HepG2 (cell line): ENCODE data around the gene BCAT1. TPM values are rescaled to one million over a fixed set of nuclear protein-coding genes. Genes with fewer than 3 reads are reported as not detected.

Experiments
- CBX2 ChIP-seq, 2 experiments: fragments of 200-600 bp in 1 of 2; sonication (generic); formaldehyde crosslinking in 1 of 2; IDR thresholded peaks; 2 replicates each; pipeline versions ENCODE4 v1.7.0 to v1.8.1; 2018 to 2022; ENCODE audit warnings: low read depth in 2 of 2, low read length in 1 of 2, mild to moderate bottlenecking in 1 of 2, missing genetic modification reagents in 1 of 2
- EP300 ChIP-seq, 3 experiments: sonication (generic) in 1 of 3; formaldehyde crosslinking in 1 of 3; IDR thresholded peaks; 2 replicates each; pipeline versions ENCODE4 v1.5.1 to v1.6.1; 2011 to 2020; ENCODE audit warnings: low read depth in 2 of 3, low read length in 2 of 3, borderline replicate concordance in 1 of 3, improper control_type of control experiment in 1 of 3, mild to moderate bottlenecking in 1 of 3, missing genetic modification reagents in 1 of 3, moderate library complexity in 1 of 3
- GZF1 ChIP-seq: sonication (generic); formaldehyde crosslinking; IDR thresholded peaks from 2 replicates; pipeline ENCODE4 v1.5.1; 2020; ENCODE audit warnings: mild to moderate bottlenecking, missing genetic modification reagents
- HDAC6 ChIP-seq: fragments of 200-600 bp; sonication (generic); IDR thresholded peaks from 2 replicates; pipeline ENCODE4 v1.7.0; 2017; ENCODE audit warnings: mild to moderate bottlenecking, antibody characterized with exemption, low read length, low read depth
- KDM5A ChIP-seq: fragments of 200-600 bp; sonication (generic); IDR thresholded peaks from 2 replicates; pipeline ENCODE4 v1.7.0; 2018; ENCODE audit warnings: antibody characterized with exemption, mild to moderate bottlenecking, low read length, borderline replicate concordance
- KLF12 ChIP-seq: sonication (generic); formaldehyde crosslinking; IDR thresholded peaks from 2 replicates; pipeline ENCODE4 v1.4.0; 2020; ENCODE audit warnings: missing genetic modification reagents, borderline replicate concordance
- KMT2B ChIP-seq: IDR thresholded peaks from 2 replicates; pipeline ENCODE4 v1.6.1; 2016; ENCODE audit warnings: missing genetic modification reagents, missing compliant biosample characterization
- MIER3 ChIP-seq: IDR thresholded peaks from 2 replicates; pipeline ENCODE4 v1.6.1; 2016; ENCODE audit warnings: missing compliant biosample characterization, borderline replicate concordance
- REXO4 ChIP-seq: sonication (generic); formaldehyde crosslinking; IDR thresholded peaks from 2 replicates; pipeline ENCODE4 v1.8.0; 2022; ENCODE audit warnings: missing genetic modification reagents, mild to moderate bottlenecking, borderline replicate concordance
- SATB2 ChIP-seq: sonication (generic); formaldehyde crosslinking; IDR thresholded peaks from 2 replicates; pipeline ENCODE4 v1.5.0; 2020; ENCODE audit warnings: missing genetic modification reagents
- SKI ChIP-seq: fragments of 450-650 bp; IDR thresholded peaks from one replicate; pipeline ENCODE4 v1.6.1; 2018; ENCODE audit warnings: mild to moderate bottlenecking; ENCODE audit not compliant: partially characterized antibody
- SRSF9 ChIP-seq: fragments of 200-400 bp; formaldehyde crosslinking; IDR thresholded peaks from 2 replicates; pipeline ENCODE4 v1.6.1; 2018; ENCODE audit warnings: borderline replicate concordance, mild to moderate bottlenecking, low read depth, low read length; ENCODE audit not compliant: insufficient read depth, poor library complexity, severe bottlenecking
- STAT5B ChIP-seq: sonication (generic); formaldehyde crosslinking; IDR thresholded peaks from 2 replicates; pipeline ENCODE4 v1.4.0; 2020; ENCODE audit warnings: missing genetic modification reagents
- TBX2 ChIP-seq: sonication (generic); formaldehyde crosslinking; IDR thresholded peaks from 2 replicates; pipeline ENCODE4 v1.5.0; 2020; ENCODE audit warnings: missing genetic modification reagents, mild to moderate bottlenecking, borderline replicate concordance
- ZFX ChIP-seq: sonication (generic); formaldehyde crosslinking; IDR thresholded peaks from 2 replicates; pipeline ENCODE4 v1.4.0; 2020; ENCODE audit warnings: mild to moderate bottlenecking, low read depth, missing genetic modification reagents, moderate library complexity
- ZNF124 ChIP-seq: sonication (generic); formaldehyde crosslinking; IDR thresholded peaks from 2 replicates; pipeline ENCODE4 v1.4.0; 2020; ENCODE audit warnings: missing genetic modification reagents
- ZNF138 ChIP-seq: sonication (generic); formaldehyde crosslinking; IDR thresholded peaks from 2 replicates; pipeline ENCODE4 v1.5.0; 2020; ENCODE audit warnings: mild to moderate bottlenecking, low read depth, missing genetic modification reagents
- ZNF207 ChIP-seq: fragments of 450-650 bp; IDR thresholded peaks from 2 replicates; pipeline ENCODE4 v1.6.1; 2016; ENCODE audit warnings: antibody characterized with exemption, borderline replicate concordance
- ZNF34 ChIP-seq: sonication (generic); formaldehyde crosslinking; IDR thresholded peaks from 2 replicates; pipeline ENCODE4 v1.4.0; 2020; ENCODE audit warnings: mild to moderate bottlenecking, missing genetic modification reagents, borderline replicate concordance
- ZNF44 ChIP-seq: sonication (generic); formaldehyde crosslinking; IDR thresholded peaks from 2 replicates; pipeline ENCODE4 v1.5.1; 2020; ENCODE audit warnings: mild to moderate bottlenecking, missing genetic modification reagents
- ZNF547 ChIP-seq: sonication (generic); formaldehyde crosslinking; IDR thresholded peaks from 2 replicates; pipeline ENCODE4 v1.5.1; 2020; ENCODE audit warnings: mild to moderate bottlenecking, missing genetic modification reagents
- ZNF567 ChIP-seq: sonication (generic); formaldehyde crosslinking; IDR thresholded peaks from 2 replicates; pipeline ENCODE4 v1.8.1; 2023; ENCODE audit warnings: mild to moderate bottlenecking, missing genetic modification reagents, borderline replicate concordance
- ZNF609 ChIP-seq: sonication (generic); formaldehyde crosslinking; IDR thresholded peaks from 2 replicates; pipeline ENCODE4 v1.4.0; 2020; ENCODE audit warnings: mild to moderate bottlenecking, missing genetic modification reagents, borderline replicate concordance
- polyA plus RNA-seq, 8 experiments: library from polyadenylated mRNA; depleted of rRNA in 3 of 8; stranded (reverse) in 7 of 8; unstranded in 1 of 8; fragments of >200 nt; fragmentation: Illumina TruSeq in 4 of 8; extraction: Trizol in 4 of 8; gene quantifications; 2 replicates each; pipeline versions ENCODE4 v1.2.1 to v1.2.3, GENCODE V29; 2011 to 2016; ENCODE audit warnings: low read depth in 4 of 8, missing spikeins in 1 of 8, mixed read lengths in 1 of 8; ENCODE audit not compliant: insufficient read depth in 1 of 8
- total RNA-seq, 5 experiments: library from RNA; depleted of rRNA; stranded (reverse); fragments of >200 nt; fragmentation: Illumina TruSeq; extraction: Trizol; gene quantifications; 2 replicates each; pipeline ENCODE4 v1.2.3, GENCODE V29; 2016; ENCODE audit warnings: low read depth in 1 of 5
- TF ChIP-seq, protein P1 (sequence below): sonication (generic); formaldehyde crosslinking; conservative IDR thresholded peaks from 2 replicates; pipeline ENCODE4 v1.8.1; 2023; ENCODE audit warnings: missing genetic modification reagents

The BCAT1 gene
- total and polyA plus RNA-seq, 2 of the 13 experiments (the other 11 are each of a cell fraction or from before 2014, with no cell fraction given), result 8.0 to 75.5 TPM

- no peak for TF ChIP-seq ZNF138 (CRISPR knock-in tag)
- no peak for TF ChIP-seq SRSF9
- peak; percentile 32; the same call in 1 of the 2 replicates for TF ChIP-seq KMT2B (CRISPR knock-in tag)
- peak; percentile 61 for TF ChIP-seq TBX2
- TF ChIP-seq SATB2 (CRISPR knock-in tag), result no peak
- TF ChIP-seq REXO4 (CRISPR knock-in tag), result no peak
- no peak for TF ChIP-seq ZNF34 (CRISPR knock-in tag)
- no peak for TF ChIP-seq HDAC6
- no peak for TF ChIP-seq ZFX
- TF ChIP-seq ZNF44 (CRISPR knock-in tag), result no peak
- no peak for TF ChIP-seq GZF1
- peak; percentile 67 for TF ChIP-seq SKI
- TF ChIP-seq ZNF609 (CRISPR knock-in tag), result no peak
- no peak for TF ChIP-seq CBX2 (IDR thresholded peaks at IDR 0.05; ENCODE audit: low read depth, low read length)
- no peak for TF ChIP-seq CBX2 (CRISPR knock-in tag; IDR thresholded peaks at IDR 0.05; ENCODE audit: low read depth)
- no peak for TF ChIP-seq ZNF567 (CRISPR knock-in tag)
- peak; percentile 64 to 70; a peak in 3 of 4 replicates for TF ChIP-seq EP300 (IDR thresholded peaks at IDR 0.05; ENCODE audit: low read depth in 2 of 2, low read length in 2 of 2)
- peak; percentile 49; the same call in 1 of the 2 replicates for TF ChIP-seq EP300 (CRISPR knock-in tag; IDR thresholded peaks at IDR 0.05; ENCODE audit: borderline replicate concordance)
- TF ChIP-seq, protein P1, sequence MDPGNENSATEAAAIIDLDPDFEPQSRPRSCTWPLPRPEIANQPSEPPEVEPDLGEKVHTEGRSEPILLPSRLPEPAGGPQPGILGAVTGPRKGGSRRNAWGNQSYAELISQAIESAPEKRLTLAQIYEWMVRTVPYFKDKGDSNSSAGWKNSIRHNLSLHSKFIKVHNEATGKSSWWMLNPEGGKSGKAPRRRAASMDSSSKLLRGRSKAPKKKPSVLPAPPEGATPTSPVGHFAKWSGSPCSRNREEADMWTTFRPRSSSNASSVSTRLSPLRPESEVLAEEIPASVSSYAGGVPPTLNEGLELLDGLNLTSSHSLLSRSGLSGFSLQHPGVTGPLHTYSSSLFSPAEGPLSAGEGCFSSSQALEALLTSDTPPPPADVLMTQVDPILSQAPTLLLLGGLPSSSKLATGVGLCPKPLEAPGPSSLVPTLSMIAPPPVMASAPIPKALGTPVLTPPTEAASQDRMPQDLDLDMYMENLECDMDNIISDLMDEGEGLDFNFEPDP (CRISPR knock-in tag), result no peak
- TF ChIP-seq MIER3 (CRISPR knock-in tag), result no peak
- TF ChIP-seq ZNF207, result no peak
- 0 out of 2 replicates have a peak, but pooled peaks have one; percentile 36 for TF ChIP-seq ZNF124 (CRISPR knock-in tag)
- no peak for TF ChIP-seq KDM5A
- no peak for TF ChIP-seq STAT5B (CRISPR knock-in tag)
- no peak for TF ChIP-seq KLF12 (CRISPR knock-in tag)
- no peak for TF ChIP-seq ZNF547 (CRISPR knock-in tag)
These were observed 37.6 kb downstream of the BCAT1 start (continued) for GRCh38 chr12:24911271-24911791.
